ENCODE results near the gene ANP32E. TPM values are rescaled to one million over a fixed set of nuclear protein-coding genes. Genes with fewer than 3 reads are reported as not detected.

ANP32E gene
- total and polyA plus RNA-seq, 2 of the 13 experiments (the other 11 are each of a cell fraction or from before 2014, with no cell fraction given) = 10.3 to 53.0 TPM

- TF ChIP-seq CSRNP1 (CRISPR knock-in tag; IDR thresholded peaks at IDR 0.05) (no peak; the same call in 1 of the 2 replicates), TP53 (CRISPR knock-in tag; conservative IDR thresholded peaks at IDR 0.05) (no peak), ZNF12 (CRISPR knock-in tag; IDR thresholded peaks at IDR 0.05) (no peak), ZNF775 (CRISPR knock-in tag; IDR thresholded peaks at IDR 0.05; ENCODE audit: borderline replicate concordance) (no peak), ZNF33B (CRISPR knock-in tag; IDR thresholded peaks at IDR 0.05) (0 out of 2 replicates have a peak, but pooled peaks have one; percentile 32), JUNB (CRISPR knock-in tag; IDR thresholded peaks at IDR 0.05; ENCODE audit: borderline replicate concordance) (no peak), ZNF138 (CRISPR knock-in tag; IDR thresholded peaks at IDR 0.05; ENCODE audit: low read depth) (no peak), ZNF331 (CRISPR knock-in tag; IDR thresholded peaks at IDR 0.05) (no peak), ATF7 (IDR thresholded peaks at IDR 0.05) (no peak), ATF7 (CRISPR knock-in tag; IDR thresholded peaks at IDR 0.05) (no peak), SP4 (CRISPR knock-in tag; IDR thresholded peaks at IDR 0.05) (peak; percentile 24; the same call in 1 of the 2 replicates), MED8 (CRISPR knock-in tag; IDR thresholded peaks at IDR 0.05; ENCODE audit: insufficient replicate concordance) (no peak), NCOR1 (IDR thresholded peaks at IDR 0.05; ENCODE audit: borderline replicate concordance, low read length) (no peak), STAT5B (CRISPR knock-in tag; IDR thresholded peaks at IDR 0.05) (no peak), ZBTB3 (CRISPR knock-in tag; IDR thresholded peaks at IDR 0.05; ENCODE audit: borderline replicate concordance, low read depth) (no peak), HMGXB4 (CRISPR knock-in tag; IDR thresholded peaks at IDR 0.05; ENCODE audit: borderline replicate concordance in 1 of 2, low read depth in 1 of 2) (peak; percentile 64 to 70; a peak in 3 of 4 replicates), ZNF609 (CRISPR knock-in tag; IDR thresholded peaks at IDR 0.05; ENCODE audit: borderline replicate concordance) (no peak), ZBTB39 (CRISPR knock-in tag; IDR thresholded peaks at IDR 0.05) (no peak)
Measured at GRCh38 chr1:150234566-150235293, 1.2 kb downstream of the ANP32E start (continued).
